ENCODE results near the gene FOXL3. TPM values are rescaled to one million over a fixed set of nuclear protein-coding genes. Genes with fewer than 3 reads are reported as not detected.
A peak's percentile ranks its signal among the peaks of the same experiment; 100 is the strongest.

The FOXL3 gene
- total RNA-seq, 1 experiment from 2014 or later: not detected

DNA sequence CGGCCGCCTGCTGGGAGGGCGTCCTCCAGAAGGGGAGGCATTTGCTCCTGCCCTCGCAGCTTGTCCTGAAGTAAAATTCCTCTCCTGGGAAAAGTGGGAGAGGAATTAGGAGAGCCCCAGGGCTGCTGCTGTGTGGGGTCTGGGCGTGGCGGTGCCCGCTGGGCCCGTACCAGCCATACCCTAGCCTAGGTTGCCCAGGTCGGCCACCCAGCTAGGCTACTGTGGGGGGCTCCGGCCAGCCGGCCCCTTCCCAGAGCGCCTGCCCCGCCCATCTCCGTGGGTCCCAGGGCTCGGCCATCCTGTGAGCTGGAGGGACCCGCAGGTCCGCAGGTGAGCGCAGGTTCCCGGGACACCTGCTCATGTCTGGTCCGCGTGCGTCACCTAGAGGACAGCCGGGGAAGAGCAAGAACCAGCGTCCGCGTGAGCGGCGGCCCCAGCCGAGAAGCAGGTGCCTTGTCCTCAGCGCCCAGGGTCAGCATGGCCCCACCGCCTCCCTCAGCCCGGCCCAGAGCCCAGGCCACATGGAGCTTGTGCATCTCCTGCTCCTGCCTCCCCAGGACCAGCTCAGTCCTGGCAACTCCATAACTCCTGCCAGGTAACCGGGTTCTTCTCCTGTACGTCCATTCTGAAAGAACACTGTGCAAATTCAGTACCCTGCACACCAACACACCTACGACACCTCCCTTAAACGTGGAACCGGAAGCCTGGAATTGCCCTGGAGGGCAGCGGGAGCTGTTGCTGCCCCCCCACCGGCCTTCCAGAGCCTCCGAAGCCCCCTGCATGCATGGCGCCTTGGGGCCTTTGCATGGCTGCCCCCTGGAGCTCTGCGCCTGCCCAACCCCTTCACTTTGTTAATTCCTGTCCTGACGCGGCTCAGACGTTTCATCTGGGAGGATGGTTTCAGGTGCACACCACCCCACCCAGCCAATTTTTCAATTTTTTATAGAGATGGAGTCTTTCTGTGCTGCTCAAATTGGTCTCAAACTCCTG lies 22.8 kb upstream of the FOXL3 start:
- no TSS peak for BruUV-seq (replicated peaks)
- ChIA-PET POLR2A (no interaction called here), RAD21 (ENCODE audit: low non-redundant PET in 1 of 2, low total read pairs in 2 of 2, uncharacterized antibody in 2 of 2, unreplicated experiment in 2 of 2) (no interaction called here), CTCF (no interaction called here)
- intact Hi-C loops (cut with micrococcal nuclease): no loop called here
- ATAC-seq (no peak), DNase-seq (ENCODE audit: low read depth, low spot score) (no peak)
- Histone ChIP-seq H3K27me3 (ENCODE audit: insufficient read depth, low read length) (no peaks in the 10 kb centered on the region), H3K4me1 (ENCODE audit: control insufficient read depth in 1 of 2, insufficient read depth in 2 of 2, low read length in 2 of 2) (no peaks in the 10 kb centered on the region), H3K9me2 (ENCODE audit: insufficient read depth) (no peaks in the 10 kb centered on the region), H3K27ac (ENCODE audit: low read depth, low read length) (no peak overlapping the region), H3K79me2 (ENCODE audit: insufficient read depth, low read length) (no peaks in the 10 kb centered on the region), H3K36me3 (ENCODE audit: control insufficient read depth in 1 of 2, insufficient read depth in 2 of 2, low read length in 2 of 2) (no peaks in the 10 kb centered on the region), H3K9ac (ENCODE audit: low read length) (no peak overlapping the region), H2AFZ (ENCODE audit: low read depth, low read length, poor library complexity, severe bottlenecking) (no peak overlapping the region), H3K4me3 (replicated peaks in 1 of 2; ENCODE audit: low read depth in 1 of 2, low read length in 2 of 2) (no peak overlapping the region), H3K4me2 (ENCODE audit: low read length) (no peak overlapping the region), H4K20me1 (ENCODE audit: insufficient read depth) (no peaks in the 10 kb centered on the region), H3K9me3 (ENCODE audit: control insufficient read depth in 1 of 2, insufficient read depth in 1 of 2, low read depth in 1 of 2, low read length in 2 of 2) (peaks cover 10 to 11% of the 10 kb centered on the region in 2 experiments; a peak in 2 of 4 replicates)
- TF ChIP-seq RAD21 (IDR thresholded peaks at IDR 0.05; ENCODE audit: low read depth): peak; percentile 55
- TF ChIP-seq, protein P1, sequence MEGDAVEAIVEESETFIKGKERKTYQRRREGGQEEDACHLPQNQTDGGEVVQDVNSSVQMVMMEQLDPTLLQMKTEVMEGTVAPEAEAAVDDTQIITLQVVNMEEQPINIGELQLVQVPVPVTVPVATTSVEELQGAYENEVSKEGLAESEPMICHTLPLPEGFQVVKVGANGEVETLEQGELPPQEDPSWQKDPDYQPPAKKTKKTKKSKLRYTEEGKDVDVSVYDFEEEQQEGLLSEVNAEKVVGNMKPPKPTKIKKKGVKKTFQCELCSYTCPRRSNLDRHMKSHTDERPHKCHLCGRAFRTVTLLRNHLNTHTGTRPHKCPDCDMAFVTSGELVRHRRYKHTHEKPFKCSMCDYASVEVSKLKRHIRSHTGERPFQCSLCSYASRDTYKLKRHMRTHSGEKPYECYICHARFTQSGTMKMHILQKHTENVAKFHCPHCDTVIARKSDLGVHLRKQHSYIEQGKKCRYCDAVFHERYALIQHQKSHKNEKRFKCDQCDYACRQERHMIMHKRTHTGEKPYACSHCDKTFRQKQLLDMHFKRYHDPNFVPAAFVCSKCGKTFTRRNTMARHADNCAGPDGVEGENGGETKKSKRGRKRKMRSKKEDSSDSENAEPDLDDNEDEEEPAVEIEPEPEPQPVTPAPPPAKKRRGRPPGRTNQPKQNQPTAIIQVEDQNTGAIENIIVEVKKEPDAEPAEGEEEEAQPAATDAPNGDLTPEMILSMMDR (IDR thresholded peaks at IDR 0.05 in 2 of 3, conservative IDR thresholded peaks at IDR 0.05 in 1 of 3; ENCODE audit: borderline replicate concordance in 1 of 3, insufficient read depth in 1 of 3, low read depth in 2 of 3, low read length in 2 of 3): 0 out of 6 replicates have a peak, but pooled peaks of 2 of the 3 experiments have one; percentile 23 to 32
- TF ChIP-seq, protein P2, sequence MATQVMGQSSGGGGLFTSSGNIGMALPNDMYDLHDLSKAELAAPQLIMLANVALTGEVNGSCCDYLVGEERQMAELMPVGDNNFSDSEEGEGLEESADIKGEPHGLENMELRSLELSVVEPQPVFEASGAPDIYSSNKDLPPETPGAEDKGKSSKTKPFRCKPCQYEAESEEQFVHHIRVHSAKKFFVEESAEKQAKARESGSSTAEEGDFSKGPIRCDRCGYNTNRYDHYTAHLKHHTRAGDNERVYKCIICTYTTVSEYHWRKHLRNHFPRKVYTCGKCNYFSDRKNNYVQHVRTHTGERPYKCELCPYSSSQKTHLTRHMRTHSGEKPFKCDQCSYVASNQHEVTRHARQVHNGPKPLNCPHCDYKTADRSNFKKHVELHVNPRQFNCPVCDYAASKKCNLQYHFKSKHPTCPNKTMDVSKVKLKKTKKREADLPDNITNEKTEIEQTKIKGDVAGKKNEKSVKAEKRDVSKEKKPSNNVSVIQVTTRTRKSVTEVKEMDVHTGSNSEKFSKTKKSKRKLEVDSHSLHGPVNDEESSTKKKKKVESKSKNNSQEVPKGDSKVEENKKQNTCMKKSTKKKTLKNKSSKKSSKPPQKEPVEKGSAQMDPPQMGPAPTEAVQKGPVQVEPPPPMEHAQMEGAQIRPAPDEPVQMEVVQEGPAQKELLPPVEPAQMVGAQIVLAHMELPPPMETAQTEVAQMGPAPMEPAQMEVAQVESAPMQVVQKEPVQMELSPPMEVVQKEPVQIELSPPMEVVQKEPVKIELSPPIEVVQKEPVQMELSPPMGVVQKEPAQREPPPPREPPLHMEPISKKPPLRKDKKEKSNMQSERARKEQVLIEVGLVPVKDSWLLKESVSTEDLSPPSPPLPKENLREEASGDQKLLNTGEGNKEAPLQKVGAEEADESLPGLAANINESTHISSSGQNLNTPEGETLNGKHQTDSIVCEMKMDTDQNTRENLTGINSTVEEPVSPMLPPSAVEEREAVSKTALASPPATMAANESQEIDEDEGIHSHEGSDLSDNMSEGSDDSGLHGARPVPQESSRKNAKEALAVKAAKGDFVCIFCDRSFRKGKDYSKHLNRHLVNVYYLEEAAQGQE (IDR thresholded peaks at IDR 0.05; ENCODE audit: low read depth): no peak
